HEK293 (cell line): ENCODE data around the gene KRTAP12-4.
A peak's percentile ranks its signal among the peaks of the same experiment; 100 is the strongest.

Experiments used
- CTCF ChIA-PET: fragments of 350-600 bp; formaldehyde crosslinking; extraction: SDS; loops from one replicate; lab custom pipeline; 2021; ENCODE audit warnings: antibody characterized with exemption; lab: Yijun Ruan, JAX
- POLR2A ChIA-PET: fragments of 300-600 bp; formaldehyde crosslinking; extraction: SDS; loops from one replicate; lab custom pipeline; 2020; ENCODE audit warnings: antibody characterized with exemption, inconsistent platforms; lab: Yijun Ruan, JAX
- H3K27ac ChIP-seq: fragments of 200-500 bp; sonication (Bioruptor generic); 2 replicates; pipeline ENCODE4 v1.5.1; 2014; ENCODE audit warnings: low read depth, low read length, control low read depth, inconsistent platforms; ENCODE audit errors: extremely low read depth
- H3K36me3 ChIP-seq, 2 experiments: fragments of 200-500 bp in 1 of 2; sonication (Bioruptor generic) in 1 of 2; 1 replicate in 1 of 2; 2 replicates in 1 of 2; pipeline ENCODE4 v1.5.1; 2014 to 2017; ENCODE audit warnings: inconsistent platforms in 2 of 2, low read length in 2 of 2; ENCODE audit not compliant: control insufficient read depth in 2 of 2, insufficient read depth in 1 of 2
- H3K4me1 ChIP-seq: fragments of 200-500 bp; sonication (Bioruptor generic); 2 replicates; pipeline ENCODE4 v1.5.1; 2014; ENCODE audit warnings: mild to moderate bottlenecking, low read length, inconsistent platforms; ENCODE audit not compliant: control insufficient read depth, insufficient read depth
- H3K4me3 ChIP-seq: 2 replicates; pipeline ENCODE4 v1.5.1; 2011; ENCODE audit warnings: low read depth, mild to moderate bottlenecking, control low read depth, low read length, moderate library complexity
- H3K9me3 ChIP-seq: fragments of 200-500 bp; sonication (Bioruptor generic); 2 replicates; pipeline ENCODE4 v1.5.1; 2014; ENCODE audit warnings: low read depth, low read length, inconsistent platforms; ENCODE audit not compliant: control insufficient read depth, insufficient read depth
- KLF1 ChIP-seq: fragments of 450-650 bp; formaldehyde crosslinking; IDR thresholded peaks from 2 replicates; pipeline ENCODE4 v1.5.1; 2016; ENCODE audit warnings: missing biosample characterization, missing genetic modification characterization
- MZF1 ChIP-seq: fragments of 450-650 bp; formaldehyde crosslinking; IDR thresholded peaks from 2 replicates; pipeline ENCODE4 v1.5.1; 2017; ENCODE audit warnings: missing biosample characterization, missing genetic modification characterization, borderline replicate concordance
- SCRT2 ChIP-seq: fragments of 450-650 bp; formaldehyde crosslinking; IDR thresholded peaks from 2 replicates; pipeline ENCODE4 v1.5.1; 2016; ENCODE audit warnings: missing biosample characterization, missing genetic modification characterization
- YY1 ChIP-seq: fragments of 450-650 bp; formaldehyde crosslinking; IDR thresholded peaks from 2 replicates; pipeline ENCODE4 v1.5.1; 2018; ENCODE audit warnings: missing biosample characterization, missing genetic modification characterization
- ZIC2 ChIP-seq: fragments of 450-650 bp; formaldehyde crosslinking; IDR thresholded peaks from 2 replicates; pipeline ENCODE4 v1.5.1; 2016; ENCODE audit warnings: missing biosample characterization, missing genetic modification characterization
- ZNF416 ChIP-seq: fragments of 450-650 bp; formaldehyde crosslinking; IDR thresholded peaks from 2 replicates; pipeline ENCODE4 v1.5.1; 2016; ENCODE audit warnings: missing biosample characterization, missing genetic modification characterization
- ZNF473 ChIP-seq: fragments of 450-650 bp; formaldehyde crosslinking; IDR thresholded peaks from 2 replicates; pipeline ENCODE4 v1.5.1; 2017; ENCODE audit warnings: missing biosample characterization, missing genetic modification characterization
- ZNF555 ChIP-seq: fragments of 450-650 bp; formaldehyde crosslinking; conservative IDR thresholded peaks from 2 replicates; pipeline ENCODE4 v1.5.1; 2017; ENCODE audit warnings: missing biosample characterization, mild to moderate bottlenecking, missing genetic modification characterization, inconsistent platforms
- ZNF596 ChIP-seq: fragments of 450-650 bp; IDR thresholded peaks from 2 replicates; pipeline ENCODE4 v1.5.0; 2018; ENCODE audit warnings: missing biosample characterization, mild to moderate bottlenecking, missing genetic modification characterization, moderate library complexity
- ZNF610 ChIP-seq: fragments of 450-650 bp; formaldehyde crosslinking; IDR thresholded peaks from 2 replicates; pipeline ENCODE4 v1.5.1; 2016; ENCODE audit warnings: missing biosample characterization, missing genetic modification characterization, borderline replicate concordance
- TF ChIP-seq, protein P1 (sequence below): fragments of 450-650 bp; formaldehyde crosslinking; IDR thresholded peaks from 2 replicates; pipeline ENCODE4 v1.5.1; 2016; ENCODE audit warnings: missing biosample characterization, missing genetic modification characterization, low read depth
- TF ChIP-seq, protein P2 (sequence below): fragments of 450-650 bp; formaldehyde crosslinking; IDR thresholded peaks from 2 replicates; pipeline ENCODE4 v1.5.1; 2016; ENCODE audit warnings: missing biosample characterization, missing genetic modification characterization

Gene KRTAP12-4

DNA sequence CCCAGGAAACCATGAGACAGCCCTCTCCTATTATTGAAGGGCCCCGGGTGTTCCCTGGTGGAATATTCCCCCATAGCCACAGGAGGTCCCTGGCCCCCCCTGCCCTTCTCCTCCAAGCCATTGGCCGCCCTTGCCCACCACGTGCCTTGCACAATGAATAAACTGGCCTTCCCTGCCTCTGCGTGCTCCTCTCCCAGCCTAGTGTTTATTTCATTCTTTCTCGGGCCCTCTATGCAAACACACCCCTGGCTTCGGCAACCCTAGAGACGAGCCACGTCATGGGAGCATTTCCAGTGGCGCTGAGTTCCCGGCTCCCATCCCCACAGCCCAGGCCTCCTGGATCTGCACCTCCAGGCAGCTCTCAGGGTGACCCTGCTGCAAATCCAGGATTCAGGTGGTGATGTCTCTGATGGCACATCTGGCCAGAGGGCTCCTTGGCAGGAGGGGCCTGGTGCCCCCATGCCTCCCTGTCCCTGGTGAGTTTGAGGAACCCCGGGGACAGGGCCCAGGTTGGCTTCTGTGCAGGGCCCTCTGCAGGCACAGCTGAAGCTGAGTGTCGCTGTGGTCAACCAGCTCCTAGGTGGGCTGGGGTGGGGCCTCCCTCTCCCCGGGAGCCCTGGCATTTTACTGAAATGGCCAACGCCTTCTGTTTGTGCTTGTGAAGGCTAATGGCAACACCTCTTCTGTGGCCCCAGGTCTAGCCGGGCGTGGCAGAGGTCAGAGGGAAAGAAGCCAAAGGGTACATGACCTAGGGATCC is 48.7 kb upstream of the KRTAP12-4 start:
- H3K4me3 ChIP-seq, result no peak overlapping the region
- H3K36me3 ChIP-seq, result no peaks in the 10 kb centered on the region
- no peaks in the 10 kb centered on the region for H3K9me3 ChIP-seq
- no peak overlapping the region for H3K27ac ChIP-seq
- H3K4me1 ChIP-seq, result no peaks in the 10 kb centered on the region
- CTCF ChIA-PET, result no interaction called here
- POLR2A ChIA-PET, result interaction anchor here (0.5 kb wide), 1 partner anchor 58 kb away, joined by 4 read pairs; no protein-coding TSS in a partner anchor
- TF ChIP-seq YY1 (tag by site-specific recombination), result no peak
- 0 out of 2 replicates have a peak, but pooled peaks have one; percentile 11 for TF ChIP-seq ZIC2
- TF ChIP-seq ZNF555 (tag by site-specific recombination), result no peak
- TF ChIP-seq, protein P1, sequence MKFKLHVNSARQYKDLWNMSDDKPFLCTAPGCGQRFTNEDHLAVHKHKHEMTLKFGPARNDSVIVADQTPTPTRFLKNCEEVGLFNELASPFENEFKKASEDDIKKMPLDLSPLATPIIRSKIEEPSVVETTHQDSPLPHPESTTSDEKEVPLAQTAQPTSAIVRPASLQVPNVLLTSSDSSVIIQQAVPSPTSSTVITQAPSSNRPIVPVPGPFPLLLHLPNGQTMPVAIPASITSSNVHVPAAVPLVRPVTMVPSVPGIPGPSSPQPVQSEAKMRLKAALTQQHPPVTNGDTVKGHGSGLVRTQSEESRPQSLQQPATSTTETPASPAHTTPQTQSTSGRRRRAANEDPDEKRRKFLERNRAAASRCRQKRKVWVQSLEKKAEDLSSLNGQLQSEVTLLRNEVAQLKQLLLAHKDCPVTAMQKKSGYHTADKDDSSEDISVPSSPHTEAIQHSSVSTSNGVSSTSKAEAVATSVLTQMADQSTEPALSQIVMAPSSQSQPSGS (tag by site-specific recombination), result no peak

DNA sequence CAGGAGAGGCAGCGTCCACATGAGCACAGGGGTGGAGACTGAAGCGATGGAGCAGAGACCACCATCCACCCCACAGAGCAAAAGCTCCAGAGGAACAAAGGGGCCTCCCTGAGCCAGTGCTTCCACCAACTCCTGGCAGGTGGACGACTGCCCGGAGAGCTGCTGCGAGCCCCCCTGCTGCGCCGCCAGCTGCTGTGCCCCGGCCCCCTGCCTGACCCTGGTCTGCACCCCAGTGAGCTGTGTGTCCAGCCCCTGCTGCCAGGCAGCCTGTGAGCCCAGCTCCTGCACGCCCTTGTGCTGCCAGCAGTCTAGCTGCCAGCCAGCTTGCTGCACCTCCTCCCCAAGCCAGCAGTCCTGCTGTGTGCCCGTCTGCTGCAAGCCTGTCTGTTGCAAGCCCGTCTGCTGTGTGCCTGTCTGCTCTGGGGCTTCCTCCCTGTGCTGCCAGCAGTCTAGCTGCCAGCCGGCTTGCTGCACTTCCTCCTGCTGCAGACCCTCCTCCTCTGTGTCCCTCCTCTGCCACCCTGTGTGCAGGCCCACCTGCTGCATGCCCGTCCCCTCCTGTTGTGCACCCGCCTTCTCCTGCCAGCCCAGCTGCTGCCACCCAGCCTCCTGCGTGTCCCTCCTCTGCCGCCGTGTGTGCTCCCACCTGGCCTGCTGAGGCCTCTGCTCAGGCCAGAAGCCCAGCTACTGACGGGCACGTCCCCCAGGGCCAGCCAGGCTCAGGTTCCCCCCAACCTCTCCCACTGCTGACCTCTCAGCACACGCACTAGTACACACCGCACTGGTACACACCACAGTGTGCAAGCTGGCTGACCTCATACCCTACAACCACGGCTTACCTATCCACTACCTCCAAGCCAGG is 47.9 kb upstream of the KRTAP12-4 start:
- H3K36me3 ChIP-seq, result no peaks in the 10 kb centered on the region
- no peak overlapping the region for H3K4me3 ChIP-seq
- CTCF ChIA-PET, result no interaction called here
- H3K9me3 ChIP-seq, result no peaks in the 10 kb centered on the region
- POLR2A ChIA-PET, result no interaction called here
- no peaks in the 10 kb centered on the region for H3K4me1 ChIP-seq
- TF ChIP-seq SCRT2 (tag by site-specific recombination) (0 out of 2 replicates have a peak, but pooled peaks have one; percentile 17), MZF1 (tag by site-specific recombination) (no peak), ZIC2 (peak; percentile 77)
- no peak overlapping the region for H3K27ac ChIP-seq

DNA sequence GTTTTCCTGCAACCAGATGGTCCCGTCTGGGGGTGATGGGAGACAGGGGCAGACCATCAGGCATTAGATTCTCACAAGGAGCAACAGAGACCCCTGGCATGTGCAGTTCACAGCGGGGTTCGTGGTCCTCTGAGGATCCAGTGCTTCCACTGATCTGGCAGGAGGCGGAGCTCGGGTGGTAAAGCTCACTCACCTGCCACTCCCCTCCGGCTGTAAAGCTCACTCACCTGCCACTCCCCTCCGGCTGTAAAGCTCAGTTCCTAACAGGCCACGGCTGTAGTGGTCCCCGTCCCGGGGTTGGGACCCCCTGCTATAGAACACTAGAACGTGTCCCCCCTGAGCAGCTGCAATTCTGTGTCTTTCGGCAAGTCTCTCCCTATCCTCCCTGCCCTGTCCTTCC is 47.1 kb upstream of the KRTAP12-4 start:
- TF ChIP-seq KLF1 (tag by site-specific recombination), result 0 out of 2 replicates have a peak, but pooled peaks have one; percentile 17
- TF ChIP-seq ZNF596, result no peak
- CTCF ChIA-PET, result interaction anchor here (0.7 kb wide), 1 partner anchor 9 kb away, joined by 3 read pairs; the partner anchor contains the start of gene TSPEAR
- H3K4me1 ChIP-seq, result no peaks in the 10 kb centered on the region

DNA sequence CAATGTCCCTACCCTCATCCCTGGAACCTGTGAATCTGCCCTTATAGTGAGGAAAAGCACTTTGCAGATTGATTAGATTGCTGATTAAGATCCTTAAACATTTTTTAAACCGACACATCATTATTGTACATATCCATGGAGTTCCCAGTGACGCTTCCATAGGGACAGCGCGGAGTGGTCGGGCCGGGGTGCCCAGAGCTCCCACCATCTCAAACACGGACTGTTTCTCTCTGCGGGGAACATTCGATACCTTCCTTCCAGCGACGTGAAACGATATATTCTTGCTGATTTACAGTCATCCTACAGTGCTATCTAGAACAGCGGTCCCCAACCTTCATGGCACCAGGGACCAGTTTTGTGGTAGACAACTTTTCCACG is 46.6 kb upstream of the KRTAP12-4 start:
- TF ChIP-seq ZNF610 (tag by site-specific recombination) (no peak), ZNF416 (tag by site-specific recombination) (no peak), ZNF473 (tag by site-specific recombination) (no peak)
- TF ChIP-seq, protein P2, sequence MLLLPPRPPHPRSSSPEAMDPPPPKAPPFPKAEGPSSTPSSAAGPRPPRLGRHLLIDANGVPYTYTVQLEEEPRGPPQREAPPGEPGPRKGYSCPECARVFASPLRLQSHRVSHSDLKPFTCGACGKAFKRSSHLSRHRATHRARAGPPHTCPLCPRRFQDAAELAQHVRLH (tag by site-specific recombination), result no peak

More for the DNA sequence above, 47.1 kb upstream of the KRTAP12-4 start:
- no peak overlapping the region for H3K4me3 ChIP-seq
- H3K36me3 ChIP-seq, result no peaks in the 10 kb centered on the region
- POLR2A ChIA-PET, result no interaction called here
- H3K27ac ChIP-seq, result no peak overlapping the region
- H3K9me3 ChIP-seq, result no peaks in the 10 kb centered on the region

More for the DNA sequence above, 46.6 kb upstream of the KRTAP12-4 start:
- H3K9me3 ChIP-seq, result no peaks in the 10 kb centered on the region
- no peaks in the 10 kb centered on the region for H3K4me1 ChIP-seq
- ChIA-PET POLR2A (no interaction called here), CTCF (interaction anchor here (0.7 kb wide), 1 partner anchor 10 kb away, joined by 3 read pairs; the partner anchor contains the start of gene TSPEAR)
- no peak overlapping the region for H3K4me3 ChIP-seq
- no peaks in the 10 kb centered on the region for H3K36me3 ChIP-seq
- no peak overlapping the region for H3K27ac ChIP-seq
